Measurements from ENCODE around the gene MICALL2.

DNA sequence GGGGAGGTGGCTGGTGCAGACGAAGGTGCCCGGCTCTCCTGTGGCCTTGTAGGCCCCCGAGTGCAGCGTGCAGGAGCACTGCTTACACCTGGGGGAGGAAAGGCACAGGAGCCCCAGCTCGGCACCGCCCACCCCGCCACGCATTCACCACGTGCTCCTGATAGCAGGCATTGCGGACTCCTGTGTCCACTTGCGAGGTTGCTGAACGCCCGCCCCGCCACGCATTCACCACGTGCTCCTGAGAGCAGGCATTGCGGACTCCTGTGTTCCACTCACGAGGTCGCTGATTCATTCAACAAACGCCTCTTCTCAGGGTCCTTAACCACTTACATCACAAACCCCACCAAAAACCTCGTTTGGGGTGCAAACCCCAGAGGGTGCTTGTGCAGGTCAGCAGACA, 13.9 kb downstream of the MICALL2 start:
- TF ChIP-seq, protein P1, sequence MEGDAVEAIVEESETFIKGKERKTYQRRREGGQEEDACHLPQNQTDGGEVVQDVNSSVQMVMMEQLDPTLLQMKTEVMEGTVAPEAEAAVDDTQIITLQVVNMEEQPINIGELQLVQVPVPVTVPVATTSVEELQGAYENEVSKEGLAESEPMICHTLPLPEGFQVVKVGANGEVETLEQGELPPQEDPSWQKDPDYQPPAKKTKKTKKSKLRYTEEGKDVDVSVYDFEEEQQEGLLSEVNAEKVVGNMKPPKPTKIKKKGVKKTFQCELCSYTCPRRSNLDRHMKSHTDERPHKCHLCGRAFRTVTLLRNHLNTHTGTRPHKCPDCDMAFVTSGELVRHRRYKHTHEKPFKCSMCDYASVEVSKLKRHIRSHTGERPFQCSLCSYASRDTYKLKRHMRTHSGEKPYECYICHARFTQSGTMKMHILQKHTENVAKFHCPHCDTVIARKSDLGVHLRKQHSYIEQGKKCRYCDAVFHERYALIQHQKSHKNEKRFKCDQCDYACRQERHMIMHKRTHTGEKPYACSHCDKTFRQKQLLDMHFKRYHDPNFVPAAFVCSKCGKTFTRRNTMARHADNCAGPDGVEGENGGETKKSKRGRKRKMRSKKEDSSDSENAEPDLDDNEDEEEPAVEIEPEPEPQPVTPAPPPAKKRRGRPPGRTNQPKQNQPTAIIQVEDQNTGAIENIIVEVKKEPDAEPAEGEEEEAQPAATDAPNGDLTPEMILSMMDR (IDR thresholded peaks at IDR 0.05; ENCODE audit: low read depth, low read length, poor library complexity, severe bottlenecking): no peak
- no peak for TF ChIP-seq EZH2phosphoT487 (IDR thresholded peaks at IDR 0.05; ENCODE audit: borderline replicate concordance, low read length)
